GM23338 (cell line): ENCODE measurements around the gene KCNH5. TPM values are rescaled to one million over a fixed set of nuclear protein-coding genes. Genes with fewer than 3 reads are reported as not detected.

Source experiments
- ATAC-seq: fragments of 200-7000 bp; cut with Tn5 transposase; 3 replicates; pipeline ENCODE4 v1.9.1; 2020
- DNase-seq: peaks from one replicate; pipeline ENCODE4 v3.0.0-alpha.2; 2015; ENCODE audit warnings: low spot score
- H2AFZ ChIP-seq: fragments of 200-600 bp; sonication (generic); 2 replicates; pipeline ENCODE4 v1.8.0; 2016; ENCODE audit warnings: antibody characterized with exemption, mild to moderate bottlenecking, moderate library complexity
- H3F3A ChIP-seq: fragments of 200-600 bp; sonication (generic); replicated peaks from 2 replicates; pipeline ENCODE4 v1.8.0; 2017; ENCODE audit warnings: antibody characterized with exemption, mixed run types, low read depth
- H3K27ac ChIP-seq: fragments of 200-600 bp; sonication (generic); 2 replicates; pipeline ENCODE4 v1.6.1; 2016; ENCODE audit warnings: low read depth
- H3K27me3 ChIP-seq: fragments of 200-600 bp; sonication (generic); 2 replicates; pipeline ENCODE4 v1.8.0; 2016; ENCODE audit warnings: mild to moderate bottlenecking, mixed run types, moderate library complexity; ENCODE audit not compliant: insufficient read depth
- H3K36me3 ChIP-seq: fragments of 200-600 bp; sonication (generic); 2 replicates; pipeline ENCODE4 v1.8.0; 2016; ENCODE audit warnings: mild to moderate bottlenecking; ENCODE audit not compliant: insufficient read depth
- H3K4me1 ChIP-seq: fragments of 200-600 bp; sonication (generic); 2 replicates; pipeline ENCODE4 v1.8.0; 2016; ENCODE audit warnings: mild to moderate bottlenecking, moderate library complexity; ENCODE audit not compliant: insufficient read depth
- H3K4me2 ChIP-seq: fragments of 200-600 bp; sonication (generic); 2 replicates; pipeline ENCODE4 v1.7.1; 2017; ENCODE audit warnings: mixed run types
- H3K4me3 ChIP-seq: fragments of 200-600 bp; sonication (generic); 2 replicates; pipeline ENCODE4 v1.6.1; 2016; ENCODE audit warnings: mixed run types
- H3K79me2 ChIP-seq: fragments of 200-600 bp; sonication (generic); replicated peaks from 2 replicates; pipeline ENCODE4 v1.8.0; 2017; ENCODE audit warnings: mild to moderate bottlenecking; ENCODE audit not compliant: insufficient read depth
- H3K9me2 ChIP-seq: fragments of 200-600 bp; sonication (generic); 2 replicates; pipeline ENCODE4 v1.8.0; 2017; ENCODE audit not compliant: insufficient read depth
- H4K20me1 ChIP-seq: fragments of 200-600 bp; sonication (generic); replicated peaks from 2 replicates; pipeline ENCODE4 v1.8.0; 2017; ENCODE audit warnings: mild to moderate bottlenecking; ENCODE audit not compliant: insufficient read depth
- H3K27ac Mint-ChIP-seq: 2 replicates; pipeline ENCODE4 v1.8.0; 2020; ENCODE audit warnings: inconsistent platforms, mild to moderate bottlenecking, moderate library complexity, mixed read lengths
- H3K27me3 Mint-ChIP-seq: 3 replicates; pipeline ENCODE4 v1.8.0; 2022; ENCODE audit warnings: low read depth, mild to moderate bottlenecking, moderate library complexity, mixed read lengths, inconsistent platforms; ENCODE audit not compliant: insufficient read depth, poor library complexity
- H3K36me3 Mint-ChIP-seq: 3 replicates; pipeline ENCODE4 v1.8.0; 2021; ENCODE audit warnings: low read depth, mild to moderate bottlenecking, inconsistent platforms, moderate library complexity, mixed read lengths
- H3K4me1 Mint-ChIP-seq: 3 replicates; pipeline ENCODE4 v1.8.0; 2020; ENCODE audit warnings: mild to moderate bottlenecking, inconsistent platforms, mixed read lengths
- H3K4me3 Mint-ChIP-seq: 3 replicates; pipeline ENCODE4 v1.8.0; 2021; ENCODE audit warnings: moderate library complexity, mild to moderate bottlenecking, inconsistent platforms, mixed read lengths
- H3K9me3 Mint-ChIP-seq: 3 replicates; pipeline ENCODE4 v1.8.0; 2020; ENCODE audit warnings: moderate library complexity, mild to moderate bottlenecking, inconsistent platforms, mixed read lengths
- CREB1 ChIP-seq: fragments of 250-450 bp; sonication (Bioruptor Pico); IDR thresholded peaks from 2 replicates; pipeline ENCODE4 v1.5.0; 2020; ENCODE audit warnings: low read depth, mild to moderate bottlenecking, moderate library complexity
- EZH2 ChIP-seq: fragments of 200-600 bp; sonication (generic); IDR thresholded peaks from one replicate; pipeline ENCODE4 v1.8.0; 2017; ENCODE audit warnings: antibody characterized with exemption, mild to moderate bottlenecking, low read depth; ENCODE audit not compliant: unreplicated experiment
- EZH2phosphoT487 ChIP-seq: fragments of 200-600 bp; sonication (generic); IDR thresholded peaks from one replicate; pipeline ENCODE4 v1.8.1; 2018; ENCODE audit warnings: antibody characterized with exemption; ENCODE audit not compliant: unreplicated experiment
- JUNB ChIP-seq: IDR thresholded peaks from one replicate; pipeline ENCODE4 v1.6.1; 2016; ENCODE audit warnings: antibody characterized with exemption; ENCODE audit not compliant: unreplicated experiment
- NANOG ChIP-seq: IDR thresholded peaks from 2 replicates; pipeline ENCODE4 v1.6.1; 2016; ENCODE audit warnings: antibody characterized with exemption, borderline replicate concordance
- ZNF114 ChIP-seq: fragments of 250-450 bp; sonication (Bioruptor Pico); IDR thresholded peaks from 2 replicates; pipeline ENCODE4 v1.5.0; 2020; ENCODE audit warnings: mild to moderate bottlenecking, moderate library complexity
- ZNF331 ChIP-seq: fragments of 250-450 bp; sonication (Bioruptor Pico); IDR thresholded peaks from 2 replicates; pipeline ENCODE4 v1.5.0; 2020; ENCODE audit warnings: low read depth, mild to moderate bottlenecking, moderate library complexity
- polyA plus RNA-seq: library from polyadenylated mRNA; unstranded; fragments of >200 nt; fragmentation: Nextera tagmentation; extraction: Ambion mirVana; gene quantifications from 2 replicates; pipeline ENCODE4 v1.2.1, GENCODE V29; 2016
- total RNA-seq: library from RNA; depleted of rRNA; stranded (reverse); fragments of >200 nt; shearing (Covaris generic); gene quantifications from 2 replicates; pipeline ENCODE4 v1.2.3, GENCODE V29; 2014
- TF ChIP-seq, protein P1 (sequence below), 2 experiments: fragments of 200-600 bp in 1 of 2; sonication (generic) in 1 of 2; conservative IDR thresholded peaks; 2 replicates each; pipeline versions ENCODE4 v1.5.1 to v1.6.1; 2016 to 2017; ENCODE audit warnings: antibody characterized with exemption in 2 of 2, low read depth in 2 of 2, mild to moderate bottlenecking in 2 of 2, moderate library complexity in 1 of 2
- TF ChIP-seq, protein P2 (sequence below): fragments of 250-450 bp; sonication (Bioruptor Pico); IDR thresholded peaks from 2 replicates; pipeline ENCODE4 v1.5.0; 2020; ENCODE audit warnings: mild to moderate bottlenecking, moderate library complexity
- TF ChIP-seq, protein P3 (sequence below): IDR thresholded peaks from 2 replicates; pipeline ENCODE4 v1.6.1; 2016; ENCODE audit warnings: antibody characterized with exemption

Gene KCNH5
- total and polyA plus RNA-seq, 2 experiments from 2014 or later = 0.71 to 0.83 TPM

DNA sequence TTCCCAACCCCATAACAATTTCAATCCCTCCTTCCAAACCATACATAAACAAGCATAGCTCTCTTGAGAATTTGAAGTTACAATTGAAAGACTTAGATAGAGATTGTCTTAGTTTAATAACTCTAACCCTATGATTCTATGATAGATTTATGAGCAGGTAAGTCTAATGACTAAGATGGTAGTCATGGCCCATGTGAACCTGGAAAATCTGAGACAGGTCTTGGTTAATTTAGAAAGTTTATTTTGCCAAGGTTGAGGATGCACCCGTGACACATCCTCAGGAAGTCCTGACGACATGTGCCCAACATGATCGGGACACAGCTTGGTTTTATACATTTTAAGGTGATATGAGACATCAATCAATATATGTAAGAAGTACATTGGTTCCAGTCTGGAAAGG is 248.8 kb downstream of the KCNH5 start:
- H3K27me3 ChIP-seq = no peaks in the 10 kb centered on the region
- TF ChIP-seq JUNB (no peak), ZNF114 (CRISPR knock-in tag) (no peak), CREB1 (CRISPR knock-in tag) (no peak), EZH2 (no peak)
- TF ChIP-seq, protein P1, sequence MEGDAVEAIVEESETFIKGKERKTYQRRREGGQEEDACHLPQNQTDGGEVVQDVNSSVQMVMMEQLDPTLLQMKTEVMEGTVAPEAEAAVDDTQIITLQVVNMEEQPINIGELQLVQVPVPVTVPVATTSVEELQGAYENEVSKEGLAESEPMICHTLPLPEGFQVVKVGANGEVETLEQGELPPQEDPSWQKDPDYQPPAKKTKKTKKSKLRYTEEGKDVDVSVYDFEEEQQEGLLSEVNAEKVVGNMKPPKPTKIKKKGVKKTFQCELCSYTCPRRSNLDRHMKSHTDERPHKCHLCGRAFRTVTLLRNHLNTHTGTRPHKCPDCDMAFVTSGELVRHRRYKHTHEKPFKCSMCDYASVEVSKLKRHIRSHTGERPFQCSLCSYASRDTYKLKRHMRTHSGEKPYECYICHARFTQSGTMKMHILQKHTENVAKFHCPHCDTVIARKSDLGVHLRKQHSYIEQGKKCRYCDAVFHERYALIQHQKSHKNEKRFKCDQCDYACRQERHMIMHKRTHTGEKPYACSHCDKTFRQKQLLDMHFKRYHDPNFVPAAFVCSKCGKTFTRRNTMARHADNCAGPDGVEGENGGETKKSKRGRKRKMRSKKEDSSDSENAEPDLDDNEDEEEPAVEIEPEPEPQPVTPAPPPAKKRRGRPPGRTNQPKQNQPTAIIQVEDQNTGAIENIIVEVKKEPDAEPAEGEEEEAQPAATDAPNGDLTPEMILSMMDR (conservative IDR thresholded peaks at IDR 0.05; ENCODE audit: low read depth in 2 of 2) = no peak
- H3K79me2 ChIP-seq = no peaks in the 10 kb centered on the region
- ATAC-seq (no peak), DNase-seq (no peak)
- H2AFZ ChIP-seq = no peak overlapping the region
- H3K4me3 Mint-ChIP-seq = no peak overlapping the region
- no peak overlapping the region for H3K27ac ChIP-seq
- H3K4me1 ChIP-seq = peaks cover 6% of the 10 kb centered on the region
- no peaks in the 10 kb centered on the region for H3F3A ChIP-seq
- no peak overlapping the region for H3K27ac Mint-ChIP-seq
- no peaks in the 10 kb centered on the region; the same call in 1 of the 3 replicates for H3K36me3 Mint-ChIP-seq
- no peak overlapping the region for H3K4me2 ChIP-seq
- no peaks in the 10 kb centered on the region for H4K20me1 ChIP-seq
- H3K4me3 ChIP-seq = no peak overlapping the region
- no peaks in the 10 kb centered on the region for H3K27me3 Mint-ChIP-seq
- H3K36me3 ChIP-seq = no peaks in the 10 kb centered on the region
- peaks cover 2% of the 10 kb centered on the region; the same call in 2 of the 3 replicates for H3K9me3 Mint-ChIP-seq
- peaks cover 13% of the 10 kb centered on the region; the same call in 2 of the 3 replicates for H3K4me1 Mint-ChIP-seq
- H3K9me2 ChIP-seq = 0 out of 2 replicates have a peak, but pooled peaks cover 3% of the 10 kb centered on the region

DNA sequence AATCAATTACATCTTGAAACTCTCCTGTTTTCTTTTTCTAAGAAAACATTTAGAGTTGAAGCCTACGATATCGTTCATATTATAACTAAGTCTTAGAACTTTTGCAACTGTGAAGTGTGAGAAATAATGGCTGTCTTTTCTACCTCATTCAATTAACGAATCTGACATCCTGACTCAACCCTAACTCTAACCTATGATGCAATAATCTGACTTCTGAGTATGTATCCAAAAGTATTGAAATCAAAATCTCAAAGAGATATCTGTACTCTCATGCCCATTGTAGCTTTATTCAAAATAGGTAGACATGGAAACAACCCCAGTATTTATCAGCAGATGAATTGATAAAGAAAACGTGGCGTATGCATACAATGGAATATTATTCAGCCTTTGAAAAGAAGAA is 252.7 kb downstream of the KCNH5 start:
- DNase-seq = no peak
- no peaks in the 10 kb centered on the region for H3K27me3 Mint-ChIP-seq
- no peak for TF ChIP-seq EZH2
- TF ChIP-seq ZNF331 = no peak
- TF ChIP-seq NANOG = no peak
- TF ChIP-seq, protein P1 (conservative IDR thresholded peaks at IDR 0.05; ENCODE audit: low read depth in 2 of 2) = no peak
- no peak for TF ChIP-seq EZH2phosphoT487
- no peak for TF ChIP-seq JUNB
- TF ChIP-seq ZNF114 (CRISPR knock-in tag) = no peak
- TF ChIP-seq, protein P2, sequence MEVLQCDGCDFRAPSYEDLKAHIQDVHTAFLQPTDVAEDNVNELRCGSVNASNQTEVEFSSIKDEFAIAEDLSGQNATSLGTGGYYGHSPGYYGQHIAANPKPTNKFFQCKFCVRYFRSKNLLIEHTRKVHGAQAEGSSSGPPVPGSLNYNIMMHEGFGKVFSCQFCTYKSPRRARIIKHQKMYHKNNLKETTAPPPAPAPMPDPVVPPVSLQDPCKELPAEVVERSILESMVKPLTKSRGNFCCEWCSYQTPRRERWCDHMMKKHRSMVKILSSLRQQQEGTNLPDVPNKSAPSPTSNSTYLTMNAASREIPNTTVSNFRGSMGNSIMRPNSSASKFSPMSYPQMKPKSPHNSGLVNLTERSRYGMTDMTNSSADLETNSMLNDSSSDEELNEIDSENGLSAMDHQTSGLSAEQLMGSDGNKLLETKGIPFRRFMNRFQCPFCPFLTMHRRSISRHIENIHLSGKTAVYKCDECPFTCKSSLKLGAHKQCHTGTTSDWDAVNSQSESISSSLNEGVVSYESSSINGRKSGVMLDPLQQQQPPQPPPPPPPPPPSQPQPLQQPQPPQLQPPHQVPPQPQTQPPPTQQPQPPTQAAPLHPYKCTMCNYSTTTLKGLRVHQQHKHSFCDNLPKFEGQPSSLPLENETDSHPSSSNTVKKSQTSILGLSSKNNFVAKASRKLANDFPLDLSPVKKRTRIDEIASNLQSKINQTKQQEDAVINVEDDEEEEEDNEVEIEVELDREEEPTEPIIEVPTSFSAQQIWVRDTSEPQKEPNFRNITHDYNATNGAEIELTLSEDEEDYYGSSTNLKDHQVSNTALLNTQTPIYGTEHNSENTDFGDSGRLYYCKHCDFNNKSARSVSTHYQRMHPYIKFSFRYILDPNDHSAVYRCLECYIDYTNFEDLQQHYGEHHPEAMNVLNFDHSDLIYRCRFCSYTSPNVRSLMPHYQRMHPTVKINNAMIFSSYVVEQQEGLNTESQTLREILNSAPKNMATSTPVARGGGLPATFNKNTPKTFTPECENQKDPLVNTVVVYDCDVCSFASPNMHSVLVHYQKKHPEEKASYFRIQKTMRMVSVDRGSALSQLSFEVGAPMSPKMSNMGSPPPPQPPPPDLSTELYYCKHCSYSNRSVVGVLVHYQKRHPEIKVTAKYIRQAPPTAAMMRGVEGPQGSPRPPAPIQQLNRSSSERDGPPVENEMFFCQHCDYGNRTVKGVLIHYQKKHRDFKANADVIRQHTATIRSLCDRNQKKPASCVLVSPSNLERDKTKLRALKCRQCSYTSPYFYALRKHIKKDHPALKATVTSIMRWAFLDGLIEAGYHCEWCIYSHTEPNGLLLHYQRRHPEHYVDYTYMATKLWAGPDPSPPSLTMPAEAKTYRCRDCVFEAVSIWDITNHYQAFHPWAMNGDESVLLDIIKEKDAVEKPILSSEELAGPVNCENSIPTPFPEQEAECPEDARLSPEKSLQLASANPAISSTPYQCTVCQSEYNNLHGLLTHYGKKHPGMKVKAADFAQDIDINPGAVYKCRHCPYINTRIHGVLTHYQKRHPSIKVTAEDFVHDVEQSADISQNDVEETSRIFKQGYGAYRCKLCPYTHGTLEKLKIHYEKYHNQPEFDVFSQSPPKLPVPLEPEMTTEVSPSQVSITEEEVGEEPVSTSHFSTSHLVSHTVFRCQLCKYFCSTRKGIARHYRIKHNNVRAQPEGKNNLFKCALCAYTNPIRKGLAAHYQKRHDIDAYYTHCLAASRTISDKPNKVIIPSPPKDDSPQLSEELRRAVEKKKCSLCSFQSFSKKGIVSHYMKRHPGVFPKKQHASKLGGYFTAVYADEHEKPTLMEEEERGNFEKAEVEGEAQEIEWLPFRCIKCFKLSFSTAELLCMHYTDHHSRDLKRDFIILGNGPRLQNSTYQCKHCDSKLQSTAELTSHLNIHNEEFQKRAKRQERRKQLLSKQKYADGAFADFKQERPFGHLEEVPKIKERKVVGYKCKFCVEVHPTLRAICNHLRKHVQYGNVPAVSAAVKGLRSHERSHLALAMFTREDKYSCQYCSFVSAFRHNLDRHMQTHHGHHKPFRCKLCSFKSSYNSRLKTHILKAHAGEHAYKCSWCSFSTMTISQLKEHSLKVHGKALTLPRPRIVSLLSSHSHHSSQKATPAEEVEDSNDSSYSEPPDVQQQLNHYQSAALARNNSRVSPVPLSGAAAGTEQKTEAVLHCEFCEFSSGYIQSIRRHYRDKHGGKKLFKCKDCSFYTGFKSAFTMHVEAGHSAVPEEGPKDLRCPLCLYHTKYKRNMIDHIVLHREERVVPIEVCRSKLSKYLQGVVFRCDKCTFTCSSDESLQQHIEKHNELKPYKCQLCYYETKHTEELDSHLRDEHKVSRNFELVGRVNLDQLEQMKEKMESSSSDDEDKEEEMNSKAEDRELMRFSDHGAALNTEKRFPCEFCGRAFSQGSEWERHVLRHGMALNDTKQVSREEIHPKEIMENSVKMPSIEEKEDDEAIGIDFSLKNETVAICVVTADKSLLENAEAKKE (CRISPR knock-in tag) = no peak
- TF ChIP-seq, protein P3, sequence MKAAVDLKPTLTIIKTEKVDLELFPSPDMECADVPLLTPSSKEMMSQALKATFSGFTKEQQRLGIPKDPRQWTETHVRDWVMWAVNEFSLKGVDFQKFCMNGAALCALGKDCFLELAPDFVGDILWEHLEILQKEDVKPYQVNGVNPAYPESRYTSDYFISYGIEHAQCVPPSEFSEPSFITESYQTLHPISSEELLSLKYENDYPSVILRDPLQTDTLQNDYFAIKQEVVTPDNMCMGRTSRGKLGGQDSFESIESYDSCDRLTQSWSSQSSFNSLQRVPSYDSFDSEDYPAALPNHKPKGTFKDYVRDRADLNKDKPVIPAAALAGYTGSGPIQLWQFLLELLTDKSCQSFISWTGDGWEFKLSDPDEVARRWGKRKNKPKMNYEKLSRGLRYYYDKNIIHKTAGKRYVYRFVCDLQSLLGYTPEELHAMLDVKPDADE = no peak

More for the DNA sequence above, 252.7 kb downstream of the KCNH5 start:
- Histone ChIP-seq H4K20me1 (no peaks in the 10 kb centered on the region), H3K79me2 (no peaks in the 10 kb centered on the region), H2AFZ (no peak overlapping the region), H3K4me2 (no peak overlapping the region), H3F3A (no peaks in the 10 kb centered on the region), H3K4me1 (peaks cover 6% of the 10 kb centered on the region), H3K9me2 (peaks cover 3% of the 10 kb centered on the region; the same call in 1 of the 2 replicates), H3K27ac (no peak overlapping the region), H3K4me3 (no peak overlapping the region), H3K27me3 (no peaks in the 10 kb centered on the region), H3K36me3 (peaks cover 8% of the 10 kb centered on the region; the same call in 1 of the 2 replicates)
- Mint-ChIP-seq H3K36me3 (peaks cover 34% of the 10 kb centered on the region), H3K4me3 (no peak overlapping the region), H3K9me3 (peaks cover 33% of the 10 kb centered on the region), H3K4me1 (peaks cover 13% of the 10 kb centered on the region; the same call in 2 of the 3 replicates), H3K27ac (no peak overlapping the region)
- no peak for ATAC-seq
